SK-N-MC (cell line): ENCODE results near the gene BATF3.

Source experiments
- EZH2 ChIP-seq: fragments of 200-600 bp; sonication (generic); IDR thresholded peaks from one replicate; pipeline ENCODE4 v1.6.1; 2017; ENCODE audit warnings: antibody characterized with exemption
- POLR2AphosphoS5 ChIP-seq: IDR thresholded peaks from 2 replicates; pipeline ENCODE4 v1.6.1; 2012; ENCODE audit warnings: mild to moderate bottlenecking, low read depth, low read length, borderline replicate concordance

GRCh38 chr1:212698467-212699103 lies 1.1 kb downstream of the BATF3 start:
- no peak for TF ChIP-seq POLR2AphosphoS5
- TF ChIP-seq EZH2, result no peak
